Stimulated activated naive CD8-positive, alpha-beta T cell treated with anti-CD3 and anti-CD28 coated beads, Interleukin-15, amount 100 ng/mL, for 72 hours (primary cell): ENCODE data around the gene PRICKLE3.
"Not testable (repeated sequence)": the region's sequence is repeated elsewhere in the genome, so short reads cannot be mapped to it uniquely, and the experiment has no call there.

Experiments
- ATAC-seq: fragments of 150-1000 bp; cut with Tn5 transposase; 2 replicates; pipeline ENCODE4 v1.10.0; 2021; ENCODE audit warnings: mild to moderate bottlenecking, moderate library complexity
- DNase-seq, 2 donors: peaks; one replicate each; pipeline ENCODE4 v3.0.0; 2021 to 2022
- H3K27ac Mint-ChIP-seq, 2 donors: one replicate each; pipeline ENCODE4 v1.8.0; 2022; ENCODE audit warnings: mild to moderate bottlenecking in 2 of 2, mixed read lengths in 2 of 2, moderate library complexity in 2 of 2
- H3K27me3 Mint-ChIP-seq: one replicate; pipeline ENCODE4 v1.8.0; 2022; ENCODE audit warnings: mixed read lengths
- H3K4me1 Mint-ChIP-seq: one replicate; pipeline ENCODE4 v1.8.0; 2022; ENCODE audit warnings: mild to moderate bottlenecking, mixed read lengths
- H3K4me3 Mint-ChIP-seq, 2 donors: one replicate each; pipeline ENCODE4 v1.8.0; 2022; ENCODE audit warnings: mild to moderate bottlenecking in 2 of 2, mixed read lengths in 2 of 2, moderate library complexity in 1 of 2
- H3K9me3 Mint-ChIP-seq, 2 donors: one replicate each; pipeline ENCODE4 v1.8.0; 2022; ENCODE audit warnings: mixed read lengths in 2 of 2

Gene PRICKLE3

GRCh38 chrX:49161632-49162031 lies 24.5 kb downstream of the PRICKLE3 start:
- Mint-ChIP-seq H3K4me3 (no peak overlapping the region), H3K9me3 (no peaks in the 10 kb centered on the region), H3K4me1 (peaks cover 29% of the 10 kb centered on the region), H3K27ac (no peak overlapping the region), H3K27me3 (no peaks in the 10 kb centered on the region)
- no peak for DNase-seq
- no peak for ATAC-seq

GRCh38 chrX:49160908-49161307 lies 25.3 kb downstream of the PRICKLE3 start:
- no peaks in the 10 kb centered on the region for H3K27me3 Mint-ChIP-seq
- no peak overlapping the region for H3K27ac Mint-ChIP-seq
- no peak overlapping the region for H3K4me3 Mint-ChIP-seq
- no peak for DNase-seq
- ATAC-seq, result no peak
- peaks cover 26% of the 10 kb centered on the region for H3K4me1 Mint-ChIP-seq
- H3K9me3 Mint-ChIP-seq, result no peaks in the 10 kb centered on the region

GRCh38 chrX:49157194-49157593 lies 29.0 kb downstream of the PRICKLE3 start:
- peaks cover 9% of the 10 kb centered on the region for H3K4me1 Mint-ChIP-seq
- no peaks in the 10 kb centered on the region for H3K9me3 Mint-ChIP-seq
- H3K27ac Mint-ChIP-seq, result peak overlapping the region in 1 of 2 donors; percentile 27
- no peak for DNase-seq
- ATAC-seq, result no peak
- peak overlapping the region in 1 of 2 donors; percentile 13 for H3K4me3 Mint-ChIP-seq
- H3K27me3 Mint-ChIP-seq, result no peaks in the 10 kb centered on the region

- DNase-seq, result peak; percentile 82 to 87
- ATAC-seq, result peak; percentile 92
- no peaks in the 10 kb centered on the region for H3K9me3 Mint-ChIP-seq
- H3K27ac Mint-ChIP-seq, result peak overlapping the region; percentile 97 to 98
- peak overlapping the region; percentile 94 for H3K4me3 Mint-ChIP-seq
- no peaks in the 10 kb centered on the region for H3K27me3 Mint-ChIP-seq
- H3K4me1 Mint-ChIP-seq, result peaks cover 9% of the 10 kb centered on the region
Observed at GRCh38 chrX:49155900-49156837, 30.0 kb downstream of the PRICKLE3 start.

- H3K9me3 Mint-ChIP-seq, result no peaks in the 10 kb centered on the region
Observed at GRCh38 chrX:49155243-49155899, 30.8 kb downstream of the PRICKLE3 start.

GRCh38 chrX:49153467-49153866 lies 32.7 kb downstream of the PRICKLE3 start:
- H3K27me3 Mint-ChIP-seq, result no peaks in the 10 kb centered on the region
- no peak overlapping the region for H3K27ac Mint-ChIP-seq
- H3K4me1 Mint-ChIP-seq, result peaks cover 9% of the 10 kb centered on the region
- ATAC-seq (no peak), DNase-seq (no peak)
- H3K4me3 Mint-ChIP-seq, result no peak overlapping the region
- no peaks in the 10 kb centered on the region for H3K9me3 Mint-ChIP-seq

More at GRCh38 chrX:49155243-49155899, 30.8 kb downstream of the PRICKLE3 start:
- ATAC-seq (peak; percentile 41), DNase-seq (peak; percentile 26 to 45)
- Mint-ChIP-seq H3K27ac (peak overlapping the region; percentile 28 to 97), H3K4me3 (peak overlapping the region; percentile 94), H3K27me3 (no peaks in the 10 kb centered on the region), H3K4me1 (peaks cover 9% of the 10 kb centered on the region)

- not testable (repeated sequence) for ATAC-seq, H3K27me3 Mint-ChIP-seq, H3K4me3 Mint-ChIP-seq, H3K27ac Mint-ChIP-seq, H3K9me3 Mint-ChIP-seq, DNase-seq, H3K4me1 Mint-ChIP-seq
Observed at GRCh38 chrX:49149291-49149690, 36.9 kb downstream of the PRICKLE3 start.

- not testable (repeated sequence) for ATAC-seq, H3K4me1 Mint-ChIP-seq, H3K4me3 Mint-ChIP-seq, H3K9me3 Mint-ChIP-seq, H3K27me3 Mint-ChIP-seq, DNase-seq, H3K27ac Mint-ChIP-seq
Observed at GRCh38 chrX:49148390-49149100, 37.6 kb downstream of the PRICKLE3 start.

GRCh38 chrX:49147936-49148335 lies 38.2 kb downstream of the PRICKLE3 start:
- H3K4me1 Mint-ChIP-seq, result no peaks in the 10 kb centered on the region
- DNase-seq (no peak), ATAC-seq (no peak)
- H3K4me3 Mint-ChIP-seq, result no peak overlapping the region
- no peaks in the 10 kb centered on the region for H3K9me3 Mint-ChIP-seq
- H3K27ac Mint-ChIP-seq, result peak overlapping the region in 1 of 2 donors; percentile 54
- no peaks in the 10 kb centered on the region for H3K27me3 Mint-ChIP-seq

GRCh38 chrX:49147282-49147681 lies 38.9 kb downstream of the PRICKLE3 start:
- Mint-ChIP-seq H3K27me3 (no peaks in the 10 kb centered on the region), H3K27ac (no peak overlapping the region), H3K4me3 (no peak overlapping the region), H3K9me3 (no peaks in the 10 kb centered on the region), H3K4me1 (no peaks in the 10 kb centered on the region)
- DNase-seq (no peak), ATAC-seq (no peak)

- not testable (repeated sequence) for H3K4me1 Mint-ChIP-seq, H3K4me3 Mint-ChIP-seq, H3K27me3 Mint-ChIP-seq, ATAC-seq, DNase-seq, H3K27ac Mint-ChIP-seq, H3K9me3 Mint-ChIP-seq
Observed at GRCh38 chrX:49143154-49143553, 43.0 kb downstream of the PRICKLE3 start.

- ATAC-seq, H3K9me3 Mint-ChIP-seq, H3K4me3 Mint-ChIP-seq, H3K27me3 Mint-ChIP-seq, DNase-seq, H3K27ac Mint-ChIP-seq, H3K4me1 Mint-ChIP-seq: not testable (repeated sequence)
Observed at GRCh38 chrX:49142264-49142663, 43.9 kb downstream of the PRICKLE3 start.

- ATAC-seq (no peak), DNase-seq (no peak)
- Mint-ChIP-seq H3K27ac (no peak overlapping the region), H3K9me3 (peaks cover 3 to 8% of the 10 kb centered on the region in 2 donors), H3K4me3 (no peak overlapping the region), H3K27me3 (no peaks in the 10 kb centered on the region), H3K4me1 (no peaks in the 10 kb centered on the region)
Observed at GRCh38 chrX:49139713-49140112, 46.5 kb downstream of the PRICKLE3 start.

- no peak for ATAC-seq
- no peak overlapping the region for H3K4me3 Mint-ChIP-seq
- no peak overlapping the region for H3K27ac Mint-ChIP-seq
- H3K27me3 Mint-ChIP-seq, result no peaks in the 10 kb centered on the region
- no peaks in the 10 kb centered on the region for H3K4me1 Mint-ChIP-seq
- peaks cover 3 to 8% of the 10 kb centered on the region in 2 donors for H3K9me3 Mint-ChIP-seq
- DNase-seq, result no peak
Observed at GRCh38 chrX:49137492-49137891, 48.7 kb downstream of the PRICKLE3 start.

- Mint-ChIP-seq H3K9me3 (no peaks in the 10 kb centered on the region), H3K27me3 (no peaks in the 10 kb centered on the region), H3K27ac (no peak overlapping the region), H3K4me3 (no peak overlapping the region), H3K4me1 (no peaks in the 10 kb centered on the region)
- ATAC-seq (no peak), DNase-seq (no peak)
Observed at GRCh38 chrX:49133759-49134158, 52.4 kb downstream of the PRICKLE3 start.
